ENCODE results near the gene KCNQ1. TPM values are rescaled to one million over a fixed set of nuclear protein-coding genes. Genes with fewer than 3 reads are reported as not detected.

The KCNQ1 gene
- total RNA-seq, 1 experiment from 2014 or later, result 9.2 TPM

DNA sequence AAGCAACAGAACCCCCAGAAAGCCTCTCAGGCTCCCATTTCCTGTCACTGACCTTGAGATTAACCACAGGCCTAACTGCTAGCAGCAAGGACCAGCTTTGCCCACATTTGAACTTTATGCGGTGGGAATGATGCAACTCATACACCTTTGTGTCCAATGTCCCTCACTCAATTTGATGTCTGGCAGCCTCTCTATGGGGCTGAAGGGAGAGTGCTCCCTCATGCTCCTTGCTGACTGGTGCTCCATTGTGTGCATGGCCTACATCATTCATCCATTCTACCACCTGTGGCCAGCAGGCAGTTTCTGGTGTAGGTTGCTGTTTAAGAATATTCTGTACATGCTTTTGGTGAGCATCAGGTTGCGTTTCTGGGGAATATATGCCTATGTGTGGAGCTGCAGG is 223.1 kb downstream of the KCNQ1 start:
- H3K27ac Mint-ChIP-seq (ENCODE audit: unreplicated experiment), result no peak overlapping the region

DNA sequence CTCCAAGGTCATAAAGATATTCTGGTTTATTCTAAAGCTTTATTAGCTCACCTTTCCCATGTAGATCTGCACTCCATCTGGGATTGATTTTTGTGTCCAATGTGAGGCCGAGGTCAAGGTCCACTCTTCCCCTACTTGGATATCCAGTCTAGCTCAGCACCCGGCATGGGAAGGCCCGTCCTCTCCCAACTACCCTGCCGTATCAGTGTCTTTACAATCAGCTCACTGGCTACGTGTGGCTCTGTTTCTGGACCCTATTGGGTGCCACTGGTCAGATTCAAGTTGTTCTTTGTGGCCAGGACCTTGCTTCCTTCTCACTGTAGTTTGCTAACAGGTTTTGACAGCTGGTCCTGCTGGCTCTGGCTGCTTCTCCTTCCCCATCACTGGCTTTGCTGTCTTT is 224.1 kb downstream of the KCNQ1 start:
- no peak for DNase-seq
- Mint-ChIP-seq H3K27me3 (ENCODE audit: unreplicated experiment) (no peaks in the 10 kb centered on the region), H3K9me3 (ENCODE audit: low read depth, unreplicated experiment) (no peaks in the 10 kb centered on the region), H3K4me1 (ENCODE audit: low read depth, unreplicated experiment) (no peaks in the 10 kb centered on the region), H3K36me3 (ENCODE audit: insufficient read depth, unreplicated experiment) (no peaks in the 10 kb centered on the region), H3K27ac (ENCODE audit: unreplicated experiment) (no peak overlapping the region), H3K4me3 (ENCODE audit: low read depth, unreplicated experiment) (no peak overlapping the region)
- TF ChIP-seq, protein P1, sequence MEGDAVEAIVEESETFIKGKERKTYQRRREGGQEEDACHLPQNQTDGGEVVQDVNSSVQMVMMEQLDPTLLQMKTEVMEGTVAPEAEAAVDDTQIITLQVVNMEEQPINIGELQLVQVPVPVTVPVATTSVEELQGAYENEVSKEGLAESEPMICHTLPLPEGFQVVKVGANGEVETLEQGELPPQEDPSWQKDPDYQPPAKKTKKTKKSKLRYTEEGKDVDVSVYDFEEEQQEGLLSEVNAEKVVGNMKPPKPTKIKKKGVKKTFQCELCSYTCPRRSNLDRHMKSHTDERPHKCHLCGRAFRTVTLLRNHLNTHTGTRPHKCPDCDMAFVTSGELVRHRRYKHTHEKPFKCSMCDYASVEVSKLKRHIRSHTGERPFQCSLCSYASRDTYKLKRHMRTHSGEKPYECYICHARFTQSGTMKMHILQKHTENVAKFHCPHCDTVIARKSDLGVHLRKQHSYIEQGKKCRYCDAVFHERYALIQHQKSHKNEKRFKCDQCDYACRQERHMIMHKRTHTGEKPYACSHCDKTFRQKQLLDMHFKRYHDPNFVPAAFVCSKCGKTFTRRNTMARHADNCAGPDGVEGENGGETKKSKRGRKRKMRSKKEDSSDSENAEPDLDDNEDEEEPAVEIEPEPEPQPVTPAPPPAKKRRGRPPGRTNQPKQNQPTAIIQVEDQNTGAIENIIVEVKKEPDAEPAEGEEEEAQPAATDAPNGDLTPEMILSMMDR (IDR thresholded peaks at IDR 0.05; ENCODE audit: unreplicated experiment), result no peak
- no TSS peak for BruUV-seq (replicated peaks)
- CTCF ChIA-PET, result no interaction called here
- intact Hi-C loops (cut with micrococcal nuclease; ENCODE audit: unreplicated experiment), result no loop called here

More for the DNA sequence above, 223.1 kb downstream of the KCNQ1 start:
- Mint-ChIP-seq H3K27me3 (ENCODE audit: unreplicated experiment) (no peaks in the 10 kb centered on the region), H3K4me3 (ENCODE audit: low read depth, unreplicated experiment) (no peak overlapping the region), H3K9me3 (ENCODE audit: low read depth, unreplicated experiment) (no peaks in the 10 kb centered on the region), H3K36me3 (ENCODE audit: insufficient read depth, unreplicated experiment) (no peaks in the 10 kb centered on the region), H3K4me1 (ENCODE audit: low read depth, unreplicated experiment) (no peaks in the 10 kb centered on the region)
- CTCF ChIA-PET, result no interaction called here
- no TSS peak for BruUV-seq (replicated peaks)
- intact Hi-C loops (cut with micrococcal nuclease; ENCODE audit: unreplicated experiment), result no loop called here
- DNase-seq, result no peak
- TF ChIP-seq, protein P1 (IDR thresholded peaks at IDR 0.05; ENCODE audit: unreplicated experiment), result no peak

DNA sequence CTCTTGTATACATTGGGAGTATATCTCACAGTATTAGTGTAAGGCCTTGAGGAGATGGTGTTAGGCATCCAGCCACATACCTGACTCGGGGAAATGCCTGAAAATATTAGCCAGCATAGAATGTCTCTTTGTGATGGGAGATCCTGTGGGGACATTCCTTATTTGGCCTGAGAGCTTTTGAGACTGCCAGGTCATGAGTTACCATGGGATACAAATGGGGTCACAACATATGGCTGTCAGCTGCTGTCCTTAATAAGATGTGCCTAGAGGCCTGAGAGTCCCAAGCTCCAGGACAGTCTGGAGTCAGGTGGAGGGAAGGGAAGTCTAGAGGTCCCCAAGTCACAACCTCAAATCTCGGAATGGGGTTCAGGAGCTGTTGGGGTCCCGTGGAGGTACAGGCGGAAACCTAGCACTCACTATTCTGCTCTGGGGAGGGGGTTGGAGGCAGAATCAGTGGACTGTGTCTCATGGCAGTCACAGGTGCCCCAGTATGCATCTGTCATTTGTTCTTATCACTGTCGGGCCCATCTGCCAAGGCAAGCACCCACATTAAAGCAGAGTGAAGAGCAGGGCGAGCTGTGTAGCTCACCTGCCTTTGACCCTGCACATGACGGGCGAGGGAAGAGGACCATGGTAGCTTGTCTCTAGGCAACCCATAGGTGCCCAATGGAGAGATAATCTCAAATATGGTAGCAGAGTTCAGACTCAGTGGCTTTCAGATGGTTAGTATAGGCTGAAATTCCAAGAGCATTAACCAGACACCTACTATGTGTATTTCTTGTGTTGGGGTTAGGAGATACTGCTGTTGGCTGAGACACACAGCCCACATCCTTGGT is 225.0 kb downstream of the KCNQ1 start:
- intact Hi-C loops (cut with micrococcal nuclease; ENCODE audit: unreplicated experiment), result no loop called here
- Mint-ChIP-seq H3K4me1 (ENCODE audit: low read depth, unreplicated experiment) (no peaks in the 10 kb centered on the region), H3K27ac (ENCODE audit: unreplicated experiment) (no peak overlapping the region), H3K27me3 (ENCODE audit: unreplicated experiment) (no peaks in the 10 kb centered on the region), H3K36me3 (ENCODE audit: insufficient read depth, unreplicated experiment) (no peaks in the 10 kb centered on the region), H3K9me3 (ENCODE audit: low read depth, unreplicated experiment) (no peaks in the 10 kb centered on the region), H3K4me3 (ENCODE audit: low read depth, unreplicated experiment) (no peak overlapping the region)
- TF ChIP-seq, protein P1 (IDR thresholded peaks at IDR 0.05; ENCODE audit: unreplicated experiment), result no peak
- BruUV-seq (replicated peaks), result no TSS peak
- CTCF ChIA-PET, result no interaction called here
- DNase-seq, result no peak

DNA sequence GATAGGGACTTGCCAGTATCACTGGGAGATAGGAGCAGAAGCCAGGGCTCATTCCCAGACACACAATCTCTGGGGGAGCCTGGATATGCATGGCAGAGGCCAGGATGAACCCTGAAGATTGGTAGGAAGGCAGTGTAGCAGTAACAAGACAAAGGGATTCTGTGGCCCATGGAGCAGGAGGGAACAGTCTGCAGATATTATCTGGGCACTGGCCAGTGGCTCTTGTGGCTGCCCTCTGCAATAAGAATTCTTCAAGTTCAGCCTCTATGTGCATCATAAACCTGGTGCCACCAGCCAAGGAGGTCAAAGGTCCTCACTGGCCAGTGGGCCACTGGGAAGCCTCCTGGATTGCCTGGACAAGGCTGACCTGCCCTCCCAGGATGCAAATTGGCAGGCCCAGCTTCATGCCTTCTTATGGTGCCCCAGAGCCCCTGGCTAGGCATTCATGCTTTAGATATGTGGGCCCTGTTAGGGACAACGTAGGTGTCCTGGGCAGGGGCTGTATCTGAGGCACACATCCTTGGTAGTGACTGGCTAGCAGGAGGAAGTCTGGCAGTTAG is 225.8 kb downstream of the KCNQ1 start:
- intact Hi-C loops (cut with micrococcal nuclease; ENCODE audit: unreplicated experiment), result no loop called here
- DNase-seq, result no peak
- Mint-ChIP-seq H3K9me3 (ENCODE audit: low read depth, unreplicated experiment) (no peaks in the 10 kb centered on the region), H3K27me3 (ENCODE audit: unreplicated experiment) (no peaks in the 10 kb centered on the region), H3K4me3 (ENCODE audit: low read depth, unreplicated experiment) (no peak overlapping the region), H3K36me3 (ENCODE audit: insufficient read depth, unreplicated experiment) (no peaks in the 10 kb centered on the region), H3K27ac (ENCODE audit: unreplicated experiment) (no peak overlapping the region), H3K4me1 (ENCODE audit: low read depth, unreplicated experiment) (no peaks in the 10 kb centered on the region)
- BruUV-seq (replicated peaks), result no TSS peak
- CTCF ChIA-PET, result no interaction called here
- TF ChIP-seq, protein P1 (IDR thresholded peaks at IDR 0.05; ENCODE audit: unreplicated experiment), result no peak

Data from Calu3 (cell line).